ENCODE results near the gene CDYL2. TPM values are rescaled to one million over a fixed set of nuclear protein-coding genes. Genes with fewer than 3 reads are reported as not detected.
A peak's percentile ranks its signal among the peaks of the same experiment; 100 is the strongest.

The CDYL2 gene
- total RNA-seq, 1 experiment from 2014 or later = 7.1 TPM

- CTCF ChIA-PET = no interaction called here
These were observed 49.9 kb downstream of the CDYL2 start for GRCh38 chr16:80754476-80754875.

GRCh38 chr16:80752541-80752940 is 51.9 kb downstream of the CDYL2 start:
- Mint-ChIP-seq H3K9me3 (ENCODE audit: unreplicated experiment) (no peaks in the 10 kb centered on the region), H3K27ac (ENCODE audit: low read depth, unreplicated experiment) (no peak overlapping the region), H3K36me3 (ENCODE audit: insufficient read depth, unreplicated experiment) (no peaks in the 10 kb centered on the region), H3K4me1 (ENCODE audit: insufficient read depth, unreplicated experiment) (peaks cover 7% of the 10 kb centered on the region), H3K27me3 (ENCODE audit: insufficient read depth, unreplicated experiment) (peaks cover 16% of the 10 kb centered on the region), H3K4me3 (ENCODE audit: unreplicated experiment) (no peak overlapping the region)
- intact Hi-C loops (cut with micrococcal nuclease) = no loop called here
- CTCF ChIA-PET = no interaction called here
- POLR2A ChIA-PET = no interaction called here
- DNase-seq (ENCODE audit: unreplicated experiment) = no peak
- no peak for TF ChIP-seq CTCF (IDR thresholded peaks at IDR 0.05; ENCODE audit: unreplicated experiment)
- BruUV-seq (replicated peaks) = no TSS peak

More at GRCh38 chr16:80754476-80754875, 49.9 kb downstream of the CDYL2 start:
- intact Hi-C loops (cut with micrococcal nuclease) = no loop called here
- TF ChIP-seq CTCF (IDR thresholded peaks at IDR 0.05; ENCODE audit: unreplicated experiment) = no peak
- H3K27ac Mint-ChIP-seq (ENCODE audit: low read depth, unreplicated experiment) = no peak overlapping the region
- peaks cover 7% of the 10 kb centered on the region for H3K4me1 Mint-ChIP-seq (ENCODE audit: insufficient read depth, unreplicated experiment)
- no TSS peak for BruUV-seq (replicated peaks)
- no peak overlapping the region for H3K4me3 Mint-ChIP-seq (ENCODE audit: unreplicated experiment)
- H3K9me3 Mint-ChIP-seq (ENCODE audit: unreplicated experiment) = no peaks in the 10 kb centered on the region
- no peaks in the 10 kb centered on the region for H3K36me3 Mint-ChIP-seq (ENCODE audit: insufficient read depth, unreplicated experiment)
- POLR2A ChIA-PET = no interaction called here
- DNase-seq (ENCODE audit: unreplicated experiment) = no peak
- H3K27me3 Mint-ChIP-seq (ENCODE audit: insufficient read depth, unreplicated experiment) = peaks cover 16% of the 10 kb centered on the region

GRCh38 chr16:80751167-80751566 is 53.2 kb downstream of the CDYL2 start:
- no peak overlapping the region for H3K4me3 Mint-ChIP-seq (ENCODE audit: unreplicated experiment)
- ChIA-PET CTCF (interaction anchor here (0.7 kb wide), 1 partner anchor 64 kb away, joined by 3 read pairs; no protein-coding TSS in a partner anchor), POLR2A (interaction anchor here (0.7 to 1.3 kb wide), 3 partner anchors 17 to 40 kb away, joined by 3 to 5 read pairs (median 4); no protein-coding TSS in a partner anchor)
- H3K27me3 Mint-ChIP-seq (ENCODE audit: insufficient read depth, unreplicated experiment) = peaks cover 16% of the 10 kb centered on the region
- no TSS peak for BruUV-seq (replicated peaks)
- H3K9me3 Mint-ChIP-seq (ENCODE audit: unreplicated experiment) = no peaks in the 10 kb centered on the region
- TF ChIP-seq CTCF (IDR thresholded peaks at IDR 0.05; ENCODE audit: unreplicated experiment) = no peak
- no peaks in the 10 kb centered on the region for H3K36me3 Mint-ChIP-seq (ENCODE audit: insufficient read depth, unreplicated experiment)
- DNase-seq (ENCODE audit: unreplicated experiment) = peak; percentile 53
- H3K27ac Mint-ChIP-seq (ENCODE audit: low read depth, unreplicated experiment) = peak overlapping the region; percentile 0
- peaks cover 7% of the 10 kb centered on the region for H3K4me1 Mint-ChIP-seq (ENCODE audit: insufficient read depth, unreplicated experiment)
- intact Hi-C loops (cut with micrococcal nuclease) = no loop called here

- H3K36me3 Mint-ChIP-seq (ENCODE audit: insufficient read depth, unreplicated experiment) = no peaks in the 10 kb centered on the region
- H3K27ac Mint-ChIP-seq (ENCODE audit: low read depth, unreplicated experiment) = no peak overlapping the region
- peaks cover 22% of the 10 kb centered on the region for H3K4me1 Mint-ChIP-seq (ENCODE audit: insufficient read depth, unreplicated experiment)
- no peak for TF ChIP-seq CTCF (IDR thresholded peaks at IDR 0.05; ENCODE audit: unreplicated experiment)
- H3K9me3 Mint-ChIP-seq (ENCODE audit: unreplicated experiment) = peaks cover 10% of the 10 kb centered on the region
- POLR2A ChIA-PET = no interaction called here
- H3K27me3 Mint-ChIP-seq (ENCODE audit: insufficient read depth, unreplicated experiment) = no peaks in the 10 kb centered on the region
- no peak overlapping the region for H3K4me3 Mint-ChIP-seq (ENCODE audit: unreplicated experiment)
- CTCF ChIA-PET = interaction anchor here (0.8 kb wide), 1 partner anchor 220 kb away, joined by 5 read pairs; no protein-coding TSS in a partner anchor
- BruUV-seq (replicated peaks) = no TSS peak
- intact Hi-C loops (cut with micrococcal nuclease) = no loop called here
- DNase-seq (ENCODE audit: unreplicated experiment) = no peak
These were observed 58.2 kb downstream of the CDYL2 start for GRCh38 chr16:80746231-80746630.

Data from MCF 10A (cell line).